Loucy (cell line): Measurements from ENCODE around the gene KRT16.
"Not testable (repeated sequence)": the region's sequence is repeated elsewhere in the genome, so short reads cannot be mapped to it uniquely, and the experiment has no call there.

Source experiments
- H2AFZ ChIP-seq: fragments of 200-600 bp; sonication (generic); 2 replicates; pipeline ENCODE4 v1.6.0; 2016; ENCODE audit warnings: antibody characterized with exemption, mild to moderate bottlenecking, low read length, moderate library complexity
- H3F3A ChIP-seq: fragments of 200-600 bp; 2 replicates; pipeline ENCODE4 v1.6.0; 2016; ENCODE audit warnings: antibody characterized with exemption, low read depth, mild to moderate bottlenecking
- H3K27me3 ChIP-seq: fragments of 200-600 bp; sonication (generic); 2 replicates; pipeline ENCODE4 v1.6.1; 2014; ENCODE audit warnings: low read length, mild to moderate bottlenecking; ENCODE audit not compliant: insufficient read depth, poor library complexity, severe bottlenecking
- H3K36me3 ChIP-seq: fragments of 200-600 bp; sonication (generic); 2 replicates; pipeline ENCODE4 v1.6.1; 2016; ENCODE audit warnings: low read length; ENCODE audit not compliant: insufficient read depth
- H3K4me1 ChIP-seq: fragments of 200-600 bp; sonication (generic); 2 replicates; pipeline ENCODE4 v1.5.1; 2014; ENCODE audit warnings: low read length, mild to moderate bottlenecking; ENCODE audit not compliant: insufficient read depth, poor library complexity, severe bottlenecking
- H3K4me2 ChIP-seq: fragments of 200-600 bp; sonication (generic); 2 replicates; pipeline ENCODE4 v1.6.0; 2014; ENCODE audit warnings: antibody characterized with exemption, low read length, low read depth, mild to moderate bottlenecking; ENCODE audit not compliant: poor library complexity, severe bottlenecking
- H3K4me3 ChIP-seq: fragments of 200-600 bp; sonication (generic); 2 replicates; pipeline ENCODE4 v1.5.1; 2014; ENCODE audit warnings: low read length, mild to moderate bottlenecking, mixed read lengths; ENCODE audit not compliant: poor library complexity, severe bottlenecking
- H3K79me2 ChIP-seq: fragments of 200-600 bp; sonication (generic); 2 replicates; pipeline ENCODE4 v1.6.1; 2014; ENCODE audit warnings: low read length; ENCODE audit not compliant: insufficient read depth
- H3K9ac ChIP-seq: fragments of 200-600 bp; sonication (generic); 2 replicates; pipeline ENCODE4 v1.6.0; 2014; ENCODE audit warnings: mild to moderate bottlenecking, low read depth, low read length, moderate library complexity; ENCODE audit not compliant: poor library complexity, severe bottlenecking
- H3K9me2 ChIP-seq: fragments of 200-600 bp; sonication (generic); replicated peaks from 2 replicates; pipeline ENCODE4 v1.6.1; 2016; ENCODE audit warnings: low read depth, low read length, mixed read lengths
- H3K9me3 ChIP-seq: fragments of 200-600 bp; sonication (generic); 2 replicates; pipeline ENCODE4 v1.6.1; 2014; ENCODE audit warnings: mild to moderate bottlenecking, antibody characterized with exemption, low read length, low read depth; ENCODE audit not compliant: insufficient read depth
- H4K20me1 ChIP-seq: fragments of 200-600 bp; sonication (generic); 2 replicates; pipeline ENCODE4 v1.6.0; 2014; ENCODE audit warnings: antibody characterized with exemption, low read length, mild to moderate bottlenecking; ENCODE audit not compliant: insufficient read depth, poor library complexity, severe bottlenecking
- CTCF ChIP-seq: fragments of 200-600 bp; sonication (generic); conservative IDR thresholded peaks from 2 replicates; pipeline ENCODE4 v1.5.1; 2014; ENCODE audit warnings: mild to moderate bottlenecking, antibody characterized with exemption, low read length
- EZH2phosphoT487 ChIP-seq: fragments of 200-600 bp; IDR thresholded peaks from 2 replicates; pipeline ENCODE4 v1.6.1; 2018; ENCODE audit warnings: antibody characterized with exemption, mild to moderate bottlenecking, moderate library complexity, borderline replicate concordance

The KRT16 gene

GRCh38 chr17:41624208-41625101, 11.9 kb upstream of the KRT16 start, which contains the start of gene KRT17:
KRT17 (minus strand) TSS chr17:41624575; CDS start chr17:41624509, 66 bp downstream.
- no peaks in the 10 kb centered on the region for H3K4me1 ChIP-seq
- H3K4me3 ChIP-seq, result no peak within 1 kb of the TSS
- no peak for TF ChIP-seq CTCF
- no peak for TF ChIP-seq EZH2phosphoT487
- H3K9ac ChIP-seq, result no peak within 1 kb of the TSS
- H3K9me2 ChIP-seq, result no peaks in the 10 kb centered on the region
- H3K27me3 ChIP-seq, result no peaks in the 10 kb centered on the region
- H3F3A ChIP-seq, result no peaks in the 10 kb centered on the region
- no peaks in the 10 kb centered on the region for H3K36me3 ChIP-seq
- H3K79me2 ChIP-seq, result no peaks in the 10 kb centered on the region
- no peak within 1 kb of the TSS for H2AFZ ChIP-seq
- no peaks in the 10 kb centered on the region for H4K20me1 ChIP-seq
- H3K4me2 ChIP-seq, result no peak within 1 kb of the TSS
- no peaks in the 10 kb centered on the region for H3K9me3 ChIP-seq

- H3K9me3 ChIP-seq, H3K4me1 ChIP-seq, H4K20me1 ChIP-seq, H2AFZ ChIP-seq, H3K9ac ChIP-seq, H3K79me2 ChIP-seq, H3K27me3 ChIP-seq, H3K4me3 ChIP-seq, H3K4me2 ChIP-seq, H3F3A ChIP-seq, H3K9me2 ChIP-seq, H3K36me3 ChIP-seq: not testable (repeated sequence)
These were observed 10.8 kb upstream of the KRT16 start for GRCh38 chr17:41623184-41623861.

- H3K9me3 ChIP-seq, H3K4me3 ChIP-seq, H3K4me1 ChIP-seq, H3K4me2 ChIP-seq, H3K36me3 ChIP-seq, H3K9ac ChIP-seq, H2AFZ ChIP-seq, H3K27me3 ChIP-seq, H3K9me2 ChIP-seq, H4K20me1 ChIP-seq, H3F3A ChIP-seq, H3K79me2 ChIP-seq: not testable (repeated sequence)
These were observed 10.0 kb upstream of the KRT16 start for GRCh38 chr17:41622340-41623183.

GRCh38 chr17:41621916-41622315, 9.3 kb upstream of the KRT16 start:
- H3K9ac ChIP-seq, result no peak overlapping the region
- no peaks in the 10 kb centered on the region for H3K36me3 ChIP-seq
- H3K4me1 ChIP-seq, result no peaks in the 10 kb centered on the region
- no peaks in the 10 kb centered on the region for H3K9me3 ChIP-seq
- no peaks in the 10 kb centered on the region for H3F3A ChIP-seq
- no peaks in the 10 kb centered on the region for H3K9me2 ChIP-seq
- H2AFZ ChIP-seq, result no peak overlapping the region
- H3K4me2 ChIP-seq, result no peak overlapping the region
- H3K79me2 ChIP-seq, result no peaks in the 10 kb centered on the region
- H4K20me1 ChIP-seq, result no peaks in the 10 kb centered on the region
- no peak for TF ChIP-seq EZH2phosphoT487
- TF ChIP-seq CTCF, result no peak
- H3K4me3 ChIP-seq, result no peak overlapping the region
- H3K27me3 ChIP-seq, result no peaks in the 10 kb centered on the region

- not testable (repeated sequence) for H3K9me2 ChIP-seq
These were observed 8.9 kb upstream of the KRT16 start for GRCh38 chr17:41621435-41621817.

More at GRCh38 chr17:41621435-41621817, 8.9 kb upstream of the KRT16 start:
- not testable (repeated sequence) for H3K36me3 ChIP-seq, H2AFZ ChIP-seq, H3F3A ChIP-seq, H3K4me2 ChIP-seq, H3K4me1 ChIP-seq, H3K9ac ChIP-seq, H3K9me3 ChIP-seq, H4K20me1 ChIP-seq, H3K27me3 ChIP-seq, H3K4me3 ChIP-seq, H3K79me2 ChIP-seq
